K562 (cell line): Measurements from ENCODE around the gene AMPD1. TPM values are rescaled to one million over a fixed set of nuclear protein-coding genes. Genes with fewer than 3 reads are reported as not detected.

Source experiments
- ATAC-seq: fragments of 200-7000 bp; cut with Tn5 transposase; 3 replicates; pipeline ENCODE4 v1.9.1; 2020; ENCODE audit warnings: moderate library complexity
- BruUV-seq: library from RNA; stranded (reverse); fragments of 400-500 nt; replicated peaks from 2 replicates; lab custom pipeline; 2021; lab: Mats Ljungman, UMichigan
- CTCF ChIA-PET: fragments of 300-600 bp; formaldehyde crosslinking; extraction: SDS; loops from one replicate; lab custom pipeline; 2021; ENCODE audit warnings: low intra/inter-chr PET ratio; lab: Yijun Ruan, JAX
- POLR2A ChIA-PET: fragments of 300-600, 350-650 bp; sonication (Branson Sonifier 250); formaldehyde crosslinking; extraction: SDS; loops from one replicate; lab custom pipeline; 2021; ENCODE audit warnings: antibody characterized with exemption, inconsistent platforms; lab: Yijun Ruan, JAX
- DNase-seq, 4 experiments: peaks; one replicate each; pipeline versions ENCODE4 v3.0.0 to v3.0.0-alpha.2; 2011 to 2018; ENCODE audit warnings: low spot score in 3 of 4, mixed read lengths in 3 of 4; ENCODE audit errors: extremely low read depth in 1 of 4
- FAIRE-seq: peaks from 2 replicates; lab custom pipeline; 2011; peaks lifted over from hg19 to GRCh38; lab: Jason Lieb, UNC
- H2AFZ ChIP-seq: 2 replicates; pipeline ENCODE4 v1.6.0; 2011; ENCODE audit warnings: low read depth, low read length, control low read depth, inconsistent platforms
- H3K27ac ChIP-seq: fragments of 200-600 bp; 3 replicates; pipeline ENCODE4 v1.8.0; 2011; ENCODE audit warnings: low read depth, mild to moderate bottlenecking, control low read depth, inconsistent platforms, low read length, moderate library complexity, mixed read lengths; ENCODE audit errors: extremely low read depth
- H3K27me3 ChIP-seq, 2 experiments: fragments of 300-600 bp in 1 of 2; 2 replicates in 1 of 2; 3 replicates in 1 of 2; pipeline versions ENCODE4 v1.6.0 to v1.8.0; 2011; ENCODE audit warnings: inconsistent platforms in 2 of 2, low read length in 2 of 2, mild to moderate bottlenecking in 1 of 2, mixed read lengths in 1 of 2, moderate library complexity in 1 of 2; ENCODE audit not compliant: control insufficient read depth in 2 of 2, insufficient read depth in 2 of 2
- H3K36me3 ChIP-seq: fragments of 300-600 bp; 3 replicates; pipeline ENCODE4 v1.8.0; 2011; ENCODE audit warnings: mild to moderate bottlenecking, low read length, inconsistent platforms; ENCODE audit not compliant: control insufficient read depth, insufficient read depth
- H3K4me1 ChIP-seq, 2 experiments: fragments of 200-600 bp in 1 of 2; replicated peaks in 1 of 2; 2 replicates in 1 of 2; 3 replicates in 1 of 2; pipeline versions ENCODE4 v1.5.1 to v1.8.0; 2011; ENCODE audit warnings: inconsistent platforms in 2 of 2, low read length in 2 of 2, mild to moderate bottlenecking in 1 of 2, mixed read lengths in 1 of 2, moderate library complexity in 1 of 2; ENCODE audit not compliant: control insufficient read depth in 2 of 2, insufficient read depth in 2 of 2
- H3K4me2 ChIP-seq: 2 replicates; pipeline ENCODE4 v1.6.1; 2011; ENCODE audit warnings: low read length, control low read depth, inconsistent platforms, mixed read lengths; ENCODE audit not compliant: insufficient read depth
- H3K4me3 ChIP-seq: fragments of 200-600 bp; sonication (generic), shearing (Covaris generic); 2 replicates; pipeline ENCODE4 v1.5.1; 2016; ENCODE audit warnings: control low read depth, inconsistent platforms
- H3K79me2 ChIP-seq: fragments of 200-600 bp; 3 replicates; pipeline ENCODE4 v1.8.0; 2011; ENCODE audit warnings: low read length, inconsistent platforms; ENCODE audit not compliant: control insufficient read depth, insufficient read depth
- H3K9ac ChIP-seq, 2 experiments: 2 replicates each; pipeline versions ENCODE4 v1.6.0 to v1.6.1; 2011; ENCODE audit warnings: low read depth in 2 of 2, low read length in 2 of 2, control low read depth in 1 of 2, inconsistent platforms in 1 of 2, mild to moderate bottlenecking in 1 of 2, mixed read lengths in 1 of 2; ENCODE audit not compliant: insufficient read depth in 1 of 2
- H3K9me1 ChIP-seq: one replicate; pipeline ENCODE4 v1.6.0; 2011; ENCODE audit warnings: inconsistent platforms, mild to moderate bottlenecking, low read length, moderate library complexity; ENCODE audit not compliant: control insufficient read depth, insufficient read depth
- H3K9me3 ChIP-seq: replicated peaks from 2 replicates; pipeline ENCODE4 v1.5.1; 2011; ENCODE audit warnings: low read depth, low read length, inconsistent platforms; ENCODE audit not compliant: control insufficient read depth, insufficient read depth
- H4K20me1 ChIP-seq: replicated peaks from 2 replicates; pipeline ENCODE4 v1.6.1; 2011; ENCODE audit warnings: low read length, inconsistent platforms, mixed read lengths; ENCODE audit not compliant: control insufficient read depth, insufficient read depth
- C11orf30 ChIP-seq: fragments of 450-650 bp; IDR thresholded peaks from 2 replicates; pipeline ENCODE4 v1.6.1; 2016; ENCODE audit warnings: low read depth, mild to moderate bottlenecking
- GATAD2A ChIP-seq: fragments of 450-650 bp; IDR thresholded peaks from 2 replicates; pipeline ENCODE4 v1.6.1; 2017
- ID3 ChIP-seq, 2 experiments: fragments of 250-450 bp in 1 of 2; fragments of 450-650 bp in 1 of 2; sonication (Bioruptor Pico) in 1 of 2; IDR thresholded peaks; 2 replicates each; pipeline versions ENCODE4 v1.6.1 to v1.8.0; 2016 to 2021; ENCODE audit warnings: mild to moderate bottlenecking in 2 of 2, moderate library complexity in 2 of 2, missing compliant biosample characterization in 1 of 2, missing genetic modification characterization in 1 of 2
- RUNX1 ChIP-seq: sonication (generic); IDR thresholded peaks from 2 replicates; pipeline ENCODE4 v1.6.1; 2016; ENCODE audit warnings: antibody characterized with exemption, low read depth
- ZNF316 ChIP-seq: fragments of 450-650 bp; IDR thresholded peaks from 2 replicates; pipeline ENCODE4 v1.6.1; 2016
- ZNF384 ChIP-seq: IDR thresholded peaks from 2 replicates; pipeline ENCODE4 v1.6.1; 2012; ENCODE audit warnings: low read depth, low read length, improper control_type of control experiment
- WGBS: fragments of 100-300 bp; shearing (Covaris generic); methylation state at CpG from one replicate; pipeline ENCODE4 v1.1.6; 2016; ENCODE audit warnings: low coverage, mixed read lengths; ENCODE audit not compliant: insufficient coverage; ENCODE audit errors: missing lambda C conversion rate; 5-methylcytosine and 5-hydroxymethylcytosine counted together
- in situ Hi-C: fragments of 300-500 bp; cut with MboI; formaldehyde crosslinking; loops from 4 replicates; pipeline ENCODE4 v1.15.0; 2018; ENCODE audit warnings: inconsistent platforms, mixed read lengths
- intact Hi-C: fragments of 100-400 bp; cut with micrococcal nuclease; formaldehyde crosslinking; loops from 2 replicates; pipeline ENCODE4 v1.14.2; 2022
- polyA plus RNA-seq, 8 experiments: library from polyadenylated mRNA; depleted of rRNA in 4 of 8; stranded (reverse) in 5 of 8; unstranded in 3 of 8; fragments of >200 nt; fragmentation: Nextera tagmentation in 2 of 8; fragmentation: Illumina TruSeq in 1 of 8; extraction: Ambion mirVana in 2 of 8; extraction: Trizol in 1 of 8; gene quantifications; 2 replicates each; pipeline versions ENCODE4 v1.2.1 to v1.2.3, GENCODE V29; 2011 to 2014; ENCODE audit warnings: inconsistent platforms in 1 of 8, missing spikeins in 1 of 8
- small RNA-seq: library from RNA; depleted of rRNA; stranded (forward); fragments of <200 nt; gene quantifications from one replicate; pipeline ENCODE3, GENCODE V24; 2014
- total RNA-seq, 7 experiments: library from RNA; depleted of rRNA in 6 of 7; stranded (reverse); fragments of >200 nt in 6 of 7; fragmentation: Illumina TruSeq in 2 of 7; extraction: Trizol in 2 of 7; gene quantifications; 2 replicates each; pipeline versions ENCODE4 v1.2.1 to v1.2.3, GENCODE V29; 2011 to 2021; ENCODE audit warnings: low replicate concordance in 1 of 7

The AMPD1 gene
- total and polyA plus RNA-seq, 9 of the 15 experiments (the other 6 are each of a cell fraction or from before 2014, with no cell fraction given): 0.04 to 0.17 TPM; not detected in 7

DNA sequence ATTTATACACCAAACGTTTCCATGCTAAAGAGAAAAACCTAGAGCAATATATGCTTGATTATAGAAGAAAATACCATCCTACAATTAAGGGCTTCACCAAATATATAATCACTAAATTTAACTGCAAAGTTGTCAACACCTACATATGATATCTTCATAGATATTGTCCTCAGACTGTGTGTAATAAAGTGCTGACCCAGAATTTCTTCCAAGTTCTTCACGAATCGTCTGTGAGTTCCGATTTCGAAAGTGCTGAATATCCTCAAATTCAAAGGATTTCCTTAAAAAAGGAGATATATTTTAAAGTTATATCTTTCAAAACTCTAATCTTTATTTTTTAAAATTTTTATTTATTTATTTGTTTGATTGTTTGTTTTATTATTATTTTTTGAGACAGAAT, 72.0 kb downstream of the AMPD1 start:
- Histone ChIP-seq H3K36me3 (no peaks in the 10 kb centered on the region), H3K79me2 (no peaks in the 10 kb centered on the region), H2AFZ (no peak overlapping the region), H3K27me3 (peaks cover 5 to 6% of the 10 kb centered on the region in 2 experiments; a peak in 4 of 5 replicates)
- no peak for DNase-seq
- TF ChIP-seq GATAD2A: no peak
- TF ChIP-seq ZNF316: peak; percentile 69
- no peak for TF ChIP-seq ZNF384
- TF ChIP-seq RUNX1: no peak
- TF ChIP-seq ID3 (CRISPR knock-in tag; IDR thresholded peaks at IDR 0.05): no peak
- no peak for TF ChIP-seq ID3 (tag; IDR thresholded peaks at IDR 0.05)
- peak; percentile 28; the same call in 1 of the 2 replicates for TF ChIP-seq C11orf30
- TF ChIP-seq, all 486 proteins: peak for 2
- FAIRE-seq (no peak), ATAC-seq (no peak)
- Histone ChIP-seq H3K9me1 (no peaks in the 10 kb centered on the region), H3K4me3 (no peak overlapping the region), H3K27ac (no peak overlapping the region), H3K4me1 (no peaks in the 10 kb centered on the region), H4K20me1 (no peaks in the 10 kb centered on the region), H3K4me2 (no peak overlapping the region), H3K9ac (no peak overlapping the region), H3K9me3 (no peaks in the 10 kb centered on the region)
- WGBS: 1% methylated on average over 5 of the region's 5 CpGs
- BruUV-seq: no TSS peak
- ChIA-PET POLR2A (interaction anchor here (1.0 to 1.2 kb wide), 2 partner anchors 10 to 11 kb away, joined by 3 read pairs; no protein-coding TSS in a partner anchor), CTCF (no interaction called here)
- in situ Hi-C loops: no loop called here
- intact Hi-C loops: no loop called here

Small RNA genes lying within 50 kb of the gene (small RNA-seq; reads per million reads assigned to genes)
- gene RN7SL432P: not detected
- not detected for gene RNY1P13

Other genes with a start within 250 kb of the AMPD1 start
- gene TRIM33, start 184.3 kb downstream of the AMPD1 start, total RNA-seq (2014; rRNA removed): 25.7 and 38.8 TPM in 2 replicates
- 44.5 and 47.8 TPM in 2 replicates for gene TRIM33, start 184.3 kb downstream of the AMPD1 start, total RNA-seq (2014; rRNA removed; fragmentation: Illumina TruSeq; extraction: Trizol)
- 55.2 and 58.4 TPM in 2 replicates for gene TRIM33, start 184.3 kb downstream of the AMPD1 start, total RNA-seq (2015; rRNA removed; fragmentation: Illumina TruSeq; extraction: Trizol)
- 40.8 and 42.1 TPM in 2 replicates for gene TRIM33, start 184.3 kb downstream of the AMPD1 start, total RNA-seq (2021)
- 41.3 and 48.5 TPM in 2 replicates for gene TRIM33, start 184.3 kb downstream of the AMPD1 start, polyA plus RNA-seq (2011; rRNA removed)
- 37.0 and 40.2 TPM in 2 replicates for gene TRIM33, start 184.3 kb downstream of the AMPD1 start, polyA plus RNA-seq (2014; fragmentation: Illumina TruSeq; extraction: Trizol)
- 10 to 100 TPM in 1 of 2 experiments, 1 to 10 TPM in 1; 9.3 to 12.6 TPM for gene TRIM33, start 184.3 kb downstream of the AMPD1 start, polyA plus RNA-seq (2014; fragmentation: Nextera tagmentation; extraction: Ambion mirVana)
- 19.2 and 20.3 TPM in 2 replicates for gene TRIM33, start 184.3 kb downstream of the AMPD1 start, polyA plus RNA-seq (2014; rRNA removed)
- gene BCAS2, start 113.9 kb downstream of the AMPD1 start, total RNA-seq (2014; rRNA removed): 49.6 and 62.1 TPM in 2 replicates
- 92.1 and 107 TPM in 2 replicates for gene BCAS2, start 113.9 kb downstream of the AMPD1 start, total RNA-seq (2014; rRNA removed; fragmentation: Illumina TruSeq; extraction: Trizol)
- gene BCAS2, start 113.9 kb downstream of the AMPD1 start, total RNA-seq (2015; rRNA removed; fragmentation: Illumina TruSeq; extraction: Trizol): 77.1 and 81.1 TPM in 2 replicates
- 56.9 and 59.3 TPM in 2 replicates for gene BCAS2, start 113.9 kb downstream of the AMPD1 start, total RNA-seq (2021)
- 47.4 and 71.4 TPM in 2 replicates for gene BCAS2, start 113.9 kb downstream of the AMPD1 start, polyA plus RNA-seq (2011; rRNA removed)
- gene BCAS2, start 113.9 kb downstream of the AMPD1 start, polyA plus RNA-seq (2014; fragmentation: Illumina TruSeq; extraction: Trizol): 79.1 and 84.4 TPM in 2 replicates
- 100 to 1,000 TPM; 160 to 183 TPM for gene BCAS2, start 113.9 kb downstream of the AMPD1 start, polyA plus RNA-seq (2014; fragmentation: Nextera tagmentation; extraction: Ambion mirVana)
- gene BCAS2, start 113.9 kb downstream of the AMPD1 start, polyA plus RNA-seq (2014; rRNA removed): 64.3 and 75.7 TPM in 2 replicates
- gene DENND2C, start 25.5 kb downstream of the AMPD1 start, total RNA-seq (2014; rRNA removed): 0.16 and 0.23 TPM in 2 replicates
- gene DENND2C, start 25.5 kb downstream of the AMPD1 start, total RNA-seq (2014; rRNA removed; fragmentation: Illumina TruSeq; extraction: Trizol): 0.25 and 0.35 TPM in 2 replicates
- 0.14 and 0.15 TPM in 2 replicates for gene DENND2C, start 25.5 kb downstream of the AMPD1 start, total RNA-seq (2015; rRNA removed; fragmentation: Illumina TruSeq; extraction: Trizol)
- gene DENND2C, start 25.5 kb downstream of the AMPD1 start, total RNA-seq (2021): 0.11 TPM in 2 replicates
- 0.03 and 0.15 TPM in 2 replicates for gene DENND2C, start 25.5 kb downstream of the AMPD1 start, polyA plus RNA-seq (2011; rRNA removed)
- gene DENND2C, start 25.5 kb downstream of the AMPD1 start, polyA plus RNA-seq (2014; fragmentation: Illumina TruSeq; extraction: Trizol): 0.10 and 0.15 TPM in 2 replicates
- gene DENND2C, start 25.5 kb downstream of the AMPD1 start, polyA plus RNA-seq (2014; fragmentation: Nextera tagmentation; extraction: Ambion mirVana): under 1 TPM; 0.03 to 0.20 TPM
- gene DENND2C, start 25.5 kb downstream of the AMPD1 start, polyA plus RNA-seq (2014; rRNA removed): 0.04 and 0.07 TPM in 2 replicates
- 48.8 and 54.0 TPM in 2 replicates for gene NRAS, start 21.2 kb upstream of the AMPD1 start, total RNA-seq (2014; rRNA removed)
- gene NRAS, start 21.2 kb upstream of the AMPD1 start, total RNA-seq (2014; rRNA removed; fragmentation: Illumina TruSeq; extraction: Trizol): 94.5 and 107 TPM in 2 replicates
- gene NRAS, start 21.2 kb upstream of the AMPD1 start, total RNA-seq (2015; rRNA removed; fragmentation: Illumina TruSeq; extraction: Trizol): 75.7 and 84.1 TPM in 2 replicates
- 60.3 and 60.6 TPM in 2 replicates for gene NRAS, start 21.2 kb upstream of the AMPD1 start, total RNA-seq (2021)
- gene NRAS, start 21.2 kb upstream of the AMPD1 start, polyA plus RNA-seq (2011; rRNA removed): 56.1 and 76.7 TPM in 2 replicates
- 64.2 and 75.4 TPM in 2 replicates for gene NRAS, start 21.2 kb upstream of the AMPD1 start, polyA plus RNA-seq (2014; fragmentation: Illumina TruSeq; extraction: Trizol)
- 10 to 100 TPM; 58.2 to 79.7 TPM for gene NRAS, start 21.2 kb upstream of the AMPD1 start, polyA plus RNA-seq (2014; fragmentation: Nextera tagmentation; extraction: Ambion mirVana)
- 40.7 and 49.0 TPM in 2 replicates for gene NRAS, start 21.2 kb upstream of the AMPD1 start, polyA plus RNA-seq (2014; rRNA removed)
- gene CSDE1, start 62.4 kb upstream of the AMPD1 start, total RNA-seq (2014; rRNA removed): 403 and 417 TPM in 2 replicates
- gene CSDE1, start 62.4 kb upstream of the AMPD1 start, total RNA-seq (2014; rRNA removed; fragmentation: Illumina TruSeq; extraction: Trizol): 491 and 540 TPM in 2 replicates
- 489 and 519 TPM in 2 replicates for gene CSDE1, start 62.4 kb upstream of the AMPD1 start, total RNA-seq (2015; rRNA removed; fragmentation: Illumina TruSeq; extraction: Trizol)
- 490 and 538 TPM in 2 replicates for gene CSDE1, start 62.4 kb upstream of the AMPD1 start, total RNA-seq (2021)
- 293 and 344 TPM in 2 replicates for gene CSDE1, start 62.4 kb upstream of the AMPD1 start, polyA plus RNA-seq (2011; rRNA removed)
- 404 and 453 TPM in 2 replicates for gene CSDE1, start 62.4 kb upstream of the AMPD1 start, polyA plus RNA-seq (2014; fragmentation: Illumina TruSeq; extraction: Trizol)
- 100 to 1,000 TPM; 174 to 365 TPM for gene CSDE1, start 62.4 kb upstream of the AMPD1 start, polyA plus RNA-seq (2014; fragmentation: Nextera tagmentation; extraction: Ambion mirVana)
- gene CSDE1, start 62.4 kb upstream of the AMPD1 start, polyA plus RNA-seq (2014; rRNA removed): 250 and 262 TPM in 2 replicates
- 144 and 145 TPM in 2 replicates for gene SIKE1, start 85.1 kb upstream of the AMPD1 start, total RNA-seq (2014; rRNA removed)
- 80.2 and 84.5 TPM in 2 replicates for gene SIKE1, start 85.1 kb upstream of the AMPD1 start, total RNA-seq (2014; rRNA removed; fragmentation: Illumina TruSeq; extraction: Trizol)
- 63.6 and 67.4 TPM in 2 replicates for gene SIKE1, start 85.1 kb upstream of the AMPD1 start, total RNA-seq (2015; rRNA removed; fragmentation: Illumina TruSeq; extraction: Trizol)
- gene SIKE1, start 85.1 kb upstream of the AMPD1 start, total RNA-seq (2021): 76.3 and 80.8 TPM in 2 replicates
- gene SIKE1, start 85.1 kb upstream of the AMPD1 start, polyA plus RNA-seq (2011; rRNA removed): 91.1 and 98.0 TPM in 2 replicates
- 45.9 and 56.3 TPM in 2 replicates for gene SIKE1, start 85.1 kb upstream of the AMPD1 start, polyA plus RNA-seq (2014; fragmentation: Illumina TruSeq; extraction: Trizol)
- 10 to 100 TPM; 21.8 to 31.4 TPM for gene SIKE1, start 85.1 kb upstream of the AMPD1 start, polyA plus RNA-seq (2014; fragmentation: Nextera tagmentation; extraction: Ambion mirVana)
- gene SIKE1, start 85.1 kb upstream of the AMPD1 start, polyA plus RNA-seq (2014; rRNA removed): 103 TPM in 2 replicates
- not detected in 2 replicates for gene SYCP1, start 159.3 kb upstream of the AMPD1 start, total RNA-seq (2014; rRNA removed)
- not detected in 2 replicates for gene SYCP1, start 159.3 kb upstream of the AMPD1 start, total RNA-seq (2014; rRNA removed; fragmentation: Illumina TruSeq; extraction: Trizol)
- not detected in 2 replicates for gene SYCP1, start 159.3 kb upstream of the AMPD1 start, total RNA-seq (2015; rRNA removed; fragmentation: Illumina TruSeq; extraction: Trizol)
- not detected in 2 replicates for gene SYCP1, start 159.3 kb upstream of the AMPD1 start, total RNA-seq (2021)
- not detected in 2 replicates for gene SYCP1, start 159.3 kb upstream of the AMPD1 start, polyA plus RNA-seq (2011; rRNA removed)
- not detected in 2 replicates for gene SYCP1, start 159.3 kb upstream of the AMPD1 start, polyA plus RNA-seq (2014; fragmentation: Illumina TruSeq; extraction: Trizol)
- gene SYCP1, start 159.3 kb upstream of the AMPD1 start, polyA plus RNA-seq (2014; fragmentation: Nextera tagmentation; extraction: Ambion mirVana): not detected
- not detected in 2 replicates for gene SYCP1, start 159.3 kb upstream of the AMPD1 start, polyA plus RNA-seq (2014; rRNA removed)